Activated CD8-positive, alpha-beta T cell treated with anti-CD3 and anti-CD28 coated beads for 36 hours (primary cell): ENCODE measurements around the gene ADD1. TPM values are rescaled to one million over a fixed set of nuclear protein-coding genes. Genes with fewer than 3 reads are reported as not detected.

ENCODE experiments used
- ATAC-seq: fragments of 200-7000 bp; cut with Tn5 transposase; one replicate; pipeline ENCODE4 v1.10.0; 2021; ENCODE audit warnings: mild to moderate bottlenecking, moderate library complexity
- CTCF ChIA-PET: fragments of 350-600 bp; sonication (Branson Sonifier 250); formaldehyde crosslinking; loops from one replicate; lab custom pipeline; 2021; ENCODE audit warnings: antibody characterized with exemption; lab: Charles Lee
- POLR2A ChIA-PET: fragments of 350-600 bp; sonication (Branson Sonifier 250); formaldehyde crosslinking; loops from one replicate; lab custom pipeline; 2021; ENCODE audit warnings: antibody characterized with exemption; lab: Charles Lee
- DNase-seq: peaks from one replicate; pipeline ENCODE4 v3.0.0-alpha.2; 2020
- H3K27ac Mint-ChIP-seq: one replicate; pipeline ENCODE4 v1.8.0; 2021; ENCODE audit warnings: mild to moderate bottlenecking, mixed read lengths
- H3K27me3 Mint-ChIP-seq: one replicate; pipeline ENCODE4 v1.8.0; 2021; ENCODE audit warnings: mixed read lengths
- H3K36me3 Mint-ChIP-seq: one replicate; pipeline ENCODE4 v1.8.0; 2021; ENCODE audit warnings: low read depth, mixed read lengths
- H3K4me1 Mint-ChIP-seq: one replicate; pipeline ENCODE4 v1.8.0; 2021; ENCODE audit warnings: low read depth, mixed read lengths
- H3K4me3 Mint-ChIP-seq: one replicate; pipeline ENCODE4 v1.8.0; 2021; ENCODE audit warnings: mild to moderate bottlenecking, moderate library complexity, mixed read lengths
- H3K9me3 Mint-ChIP-seq: one replicate; pipeline ENCODE4 v1.8.0; 2021; ENCODE audit warnings: mixed read lengths
- intact Hi-C: fragments of 100-400 bp; cut with micrococcal nuclease; formaldehyde crosslinking; loops from one replicate; pipeline ENCODE4 v1.10.0; 2022
- total RNA-seq, 2 experiments: library from RNA; stranded (reverse); gene quantifications; one replicate each; pipeline ENCODE4 v1.2.3, GENCODE V29; 2021
- TF ChIP-seq, protein P1 (sequence below): fragments of 200-600 bp; IDR thresholded peaks from one replicate; pipeline ENCODE4 v1.8.0; 2022; ENCODE audit warnings: antibody characterized with exemption, mild to moderate bottlenecking

The ADD1 gene, protein sequence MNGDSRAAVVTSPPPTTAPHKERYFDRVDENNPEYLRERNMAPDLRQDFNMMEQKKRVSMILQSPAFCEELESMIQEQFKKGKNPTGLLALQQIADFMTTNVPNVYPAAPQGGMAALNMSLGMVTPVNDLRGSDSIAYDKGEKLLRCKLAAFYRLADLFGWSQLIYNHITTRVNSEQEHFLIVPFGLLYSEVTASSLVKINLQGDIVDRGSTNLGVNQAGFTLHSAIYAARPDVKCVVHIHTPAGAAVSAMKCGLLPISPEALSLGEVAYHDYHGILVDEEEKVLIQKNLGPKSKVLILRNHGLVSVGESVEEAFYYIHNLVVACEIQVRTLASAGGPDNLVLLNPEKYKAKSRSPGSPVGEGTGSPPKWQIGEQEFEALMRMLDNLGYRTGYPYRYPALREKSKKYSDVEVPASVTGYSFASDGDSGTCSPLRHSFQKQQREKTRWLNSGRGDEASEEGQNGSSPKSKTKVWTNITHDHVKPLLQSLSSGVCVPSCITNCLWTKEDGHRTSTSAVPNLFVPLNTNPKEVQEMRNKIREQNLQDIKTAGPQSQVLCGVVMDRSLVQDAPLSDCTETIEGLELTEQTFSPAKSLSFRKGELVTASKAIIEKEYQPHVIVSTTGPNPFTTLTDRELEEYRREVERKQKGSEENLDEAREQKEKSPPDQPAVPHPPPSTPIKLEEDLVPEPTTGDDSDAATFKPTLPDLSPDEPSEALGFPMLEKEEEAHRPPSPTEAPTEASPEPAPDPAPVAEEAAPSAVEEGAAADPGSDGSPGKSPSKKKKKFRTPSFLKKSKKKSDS
- total RNA-seq, result 100 to 1,000 TPM; 149 to 154 TPM

DNA sequence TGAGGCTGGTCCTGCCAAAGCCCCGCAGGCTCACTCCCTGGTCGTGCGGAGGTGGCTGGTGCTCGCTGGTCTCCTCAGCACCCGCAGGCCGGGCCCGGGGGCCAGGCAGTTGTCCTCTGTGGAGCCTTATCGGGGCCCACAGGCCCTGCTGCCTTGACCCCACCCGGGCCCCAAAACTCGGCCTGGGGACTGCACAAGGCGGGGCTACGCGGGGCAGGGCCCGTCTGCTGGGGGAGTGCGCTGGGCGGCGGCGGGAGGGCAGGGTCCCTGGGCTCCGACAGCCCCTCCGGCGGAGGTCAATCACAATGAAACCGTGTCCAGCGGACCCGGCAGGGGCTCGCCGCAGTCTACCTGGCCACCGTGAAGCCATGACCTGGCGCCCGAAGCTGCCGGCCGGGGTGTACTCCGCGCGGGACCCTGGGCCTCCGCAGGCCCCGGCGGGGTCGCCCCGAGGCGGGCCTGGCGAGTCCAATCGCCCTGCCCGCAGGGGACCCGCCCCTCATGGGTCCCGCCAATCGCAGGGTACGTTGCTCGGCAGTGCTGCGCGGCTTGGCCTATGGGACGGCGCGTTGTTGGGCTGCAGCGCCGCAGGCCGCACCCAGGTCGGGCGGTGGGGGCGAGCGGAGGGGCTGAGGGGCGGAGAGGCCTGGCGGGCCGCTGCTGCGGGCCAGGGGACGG, at the start of gene ADD1:
Gene ADD1 (plus strand): TSS at position 582 of the 678 bp plus-strand sequence. CDS start 32,072 bp downstream, outside the sequence.
- intact Hi-C loops, result no loop called here
- Mint-ChIP-seq H3K4me3 (peak within 1 kb of the TSS; percentile 93), H3K9me3 (peaks cover 3% of the 10 kb centered on the region), H3K4me1 (peaks cover 45% of the 10 kb centered on the region), H3K27me3 (no peaks in the 10 kb centered on the region), H3K36me3 (peaks cover 21% of the 10 kb centered on the region), H3K27ac (peak within 1 kb of the TSS; percentile 94)
- DNase-seq (peak; percentile 90), ATAC-seq (peak; percentile 92)
- TF ChIP-seq, protein P1, sequence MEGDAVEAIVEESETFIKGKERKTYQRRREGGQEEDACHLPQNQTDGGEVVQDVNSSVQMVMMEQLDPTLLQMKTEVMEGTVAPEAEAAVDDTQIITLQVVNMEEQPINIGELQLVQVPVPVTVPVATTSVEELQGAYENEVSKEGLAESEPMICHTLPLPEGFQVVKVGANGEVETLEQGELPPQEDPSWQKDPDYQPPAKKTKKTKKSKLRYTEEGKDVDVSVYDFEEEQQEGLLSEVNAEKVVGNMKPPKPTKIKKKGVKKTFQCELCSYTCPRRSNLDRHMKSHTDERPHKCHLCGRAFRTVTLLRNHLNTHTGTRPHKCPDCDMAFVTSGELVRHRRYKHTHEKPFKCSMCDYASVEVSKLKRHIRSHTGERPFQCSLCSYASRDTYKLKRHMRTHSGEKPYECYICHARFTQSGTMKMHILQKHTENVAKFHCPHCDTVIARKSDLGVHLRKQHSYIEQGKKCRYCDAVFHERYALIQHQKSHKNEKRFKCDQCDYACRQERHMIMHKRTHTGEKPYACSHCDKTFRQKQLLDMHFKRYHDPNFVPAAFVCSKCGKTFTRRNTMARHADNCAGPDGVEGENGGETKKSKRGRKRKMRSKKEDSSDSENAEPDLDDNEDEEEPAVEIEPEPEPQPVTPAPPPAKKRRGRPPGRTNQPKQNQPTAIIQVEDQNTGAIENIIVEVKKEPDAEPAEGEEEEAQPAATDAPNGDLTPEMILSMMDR, result no peak
- ChIA-PET CTCF (no interaction called here), POLR2A (interaction anchor here (1.0 to 2.8 kb wide), 2 partner anchors 9 to 25 kb away, joined by 3 to 8 read pairs; no protein-coding TSS in a partner anchor)

DNA sequence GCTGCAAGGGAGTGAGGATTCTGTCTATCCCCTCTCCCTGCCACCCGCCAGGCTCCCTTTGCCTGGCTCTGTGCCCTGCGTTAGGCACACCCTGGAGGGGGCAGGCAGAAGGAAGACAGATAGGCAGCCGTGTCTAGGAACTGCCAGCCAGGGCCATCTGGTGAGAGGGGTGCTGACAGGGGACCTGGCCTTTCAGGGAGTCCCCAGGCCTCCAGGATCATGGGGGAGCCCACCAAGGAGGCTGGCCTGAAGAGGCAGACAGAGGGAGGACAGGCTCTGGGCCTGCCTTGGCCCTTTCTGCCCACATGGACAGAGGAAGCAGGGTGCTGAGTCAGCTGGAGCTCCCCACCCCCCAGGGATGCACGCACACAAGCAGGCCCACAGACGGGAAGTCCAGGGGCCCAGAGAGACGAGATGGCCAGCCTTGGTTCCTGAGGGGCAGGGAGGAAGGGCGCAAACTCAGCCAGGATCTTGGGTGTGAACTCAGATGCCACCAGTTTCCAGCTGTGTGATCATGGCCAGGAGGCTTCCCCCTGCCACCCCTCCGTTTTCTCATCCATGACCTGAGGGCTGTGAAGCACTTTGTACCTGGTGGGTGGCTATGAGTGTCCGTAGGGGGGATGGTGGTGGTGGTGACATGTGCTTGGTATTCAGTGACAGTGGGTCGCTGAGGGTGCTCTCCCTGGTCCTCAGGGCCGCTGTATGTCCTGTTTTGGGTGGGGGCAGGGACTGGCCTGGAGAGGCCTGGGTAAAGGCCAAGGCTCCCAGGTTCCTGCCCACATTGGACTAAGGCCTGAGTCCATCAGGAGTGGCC, 49.0 kb upstream of the ADD1 start:
- ATAC-seq (no peak), DNase-seq (no peak)
- intact Hi-C loops, result no loop called here
- H3K36me3 Mint-ChIP-seq, result peaks cover 2% of the 10 kb centered on the region
- H3K27me3 Mint-ChIP-seq, result no peaks in the 10 kb centered on the region
- peak overlapping the region; percentile 78 for H3K27ac Mint-ChIP-seq
- ChIA-PET CTCF (no interaction called here), POLR2A (interaction anchor here (1.0 to 2.0 kb wide), 5 partner anchors 8 to 141 kb away, joined by 3 to 5 read pairs (median 4); no protein-coding TSS in a partner anchor)
- H3K9me3 Mint-ChIP-seq, result no peaks in the 10 kb centered on the region
- peaks cover 49% of the 10 kb centered on the region for H3K4me1 Mint-ChIP-seq
- TF ChIP-seq, protein P1, result no peak
- peak overlapping the region; percentile 77 for H3K4me3 Mint-ChIP-seq

DNA sequence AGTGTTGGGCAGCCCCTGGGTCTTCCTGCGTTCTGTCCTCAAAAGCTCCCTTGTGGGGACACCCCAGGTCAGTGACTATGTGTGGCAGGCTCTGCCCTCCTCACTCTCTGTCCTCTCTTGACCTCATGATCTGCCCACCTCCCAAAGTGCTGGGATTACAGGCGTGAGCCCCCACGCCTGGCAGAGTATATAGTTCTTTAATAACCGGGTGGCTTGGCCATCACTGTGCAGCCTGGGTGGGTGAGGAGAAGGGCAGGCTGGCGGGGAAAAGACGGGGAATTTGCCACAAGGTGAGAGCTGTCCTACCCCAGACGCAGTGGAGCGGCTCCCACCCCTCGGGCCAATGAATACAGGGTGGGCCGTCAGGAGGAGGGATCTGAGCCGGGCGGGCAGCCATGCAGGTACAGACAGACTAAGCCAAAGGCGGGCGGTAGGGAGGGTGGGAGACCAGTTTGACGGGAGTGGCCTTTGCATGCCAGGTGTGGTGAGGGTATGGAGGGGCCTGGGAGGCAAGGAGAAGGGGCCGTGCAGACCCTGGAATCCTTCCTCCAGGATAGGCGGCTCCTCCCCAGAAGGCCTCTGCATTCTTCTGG, 48.2 kb upstream of the ADD1 start:
- peaks cover 50% of the 10 kb centered on the region for H3K4me1 Mint-ChIP-seq

More for the DNA sequence above, 48.2 kb upstream of the ADD1 start:
- POLR2A ChIA-PET, result interaction anchor here (1.0 to 2.0 kb wide), 2 partner anchors 9 to 141 kb away, joined by 3 to 5 read pairs; no protein-coding TSS in a partner anchor
- Mint-ChIP-seq H3K4me3 (peak overlapping the region; percentile 77), H3K36me3 (peaks cover 2% of the 10 kb centered on the region), H3K27ac (no peak overlapping the region), H3K9me3 (no peaks in the 10 kb centered on the region), H3K27me3 (no peaks in the 10 kb centered on the region)
- DNase-seq (no peak), ATAC-seq (no peak)
- intact Hi-C loops, result no loop called here
- TF ChIP-seq, protein P1, result no peak
- CTCF ChIA-PET, result no interaction called here
